Measurements from ENCODE around the gene HPS1.

The HPS1 gene

GRCh38 chr10:98368644-98369043 lies 78.1 kb downstream of the HPS1 start:
- DNase-seq (ENCODE audit: low read depth in 2 of 2, low spot score in 1 of 2), result no peak

- DNase-seq (ENCODE audit: low read depth in 2 of 2, low spot score in 1 of 2), result no peak
These were observed 78.9 kb downstream of the HPS1 start for GRCh38 chr10:98367604-98368451.

Data from stimulated activated CD8-positive, alpha-beta memory T cell treated with anti-CD3 and anti-CD28 coated beads, Interleukin-4, amount 100 ng/mL, for 4 hours (primary cell).